ENCODE data around the gene DICER1.

The DICER1 gene

GRCh38 chr14:95146079-95146771, 11.1 kb downstream of the DICER1 start:
- no peaks in the 10 kb centered on the region for H3K36me3 ChIP-seq (replicated peaks; ENCODE audit: insufficient read depth, low read length)
- TF ChIP-seq CTCF (IDR thresholded peaks at IDR 0.05; ENCODE audit: low read length) (no peak), EZH2phosphoT487 (IDR thresholded peaks at IDR 0.05; ENCODE audit: low read length) (no peak), EZH2 (optimal IDR thresholded peaks at IDR 0.05; ENCODE audit: low read depth, low read length) (no peak)
- H3K9me3 ChIP-seq (replicated peaks; ENCODE audit: insufficient read depth, low read length): no peaks in the 10 kb centered on the region
- H2AFZ ChIP-seq (ENCODE audit: low read length): no peak overlapping the region
- no peak overlapping the region for H3K9ac ChIP-seq (ENCODE audit: low read length)
- no peak overlapping the region for H3K4me3 ChIP-seq (ENCODE audit: low read length)
- no peaks in the 10 kb centered on the region for H3K27me3 ChIP-seq (replicated peaks; ENCODE audit: insufficient read depth, low read length)
- H3K79me2 ChIP-seq (ENCODE audit: low read length): peaks cover 88% of the 10 kb centered on the region
- no peaks in the 10 kb centered on the region for H3K4me1 ChIP-seq (ENCODE audit: low read length)
- H4K20me1 ChIP-seq (ENCODE audit: insufficient read depth, low read length): no peaks in the 10 kb centered on the region
- H3K4me2 ChIP-seq (ENCODE audit: low read depth, low read length): no peak overlapping the region
- DNase-seq: no peak
- peaks cover 2% of the 10 kb centered on the region; the same call in 1 of the 2 replicates for H3F3A ChIP-seq (ENCODE audit: insufficient read depth, low read length)
- H3K9me2 ChIP-seq (replicated peaks; ENCODE audit: insufficient read depth, low read length): no peaks in the 10 kb centered on the region
- no peak overlapping the region for H3K27ac ChIP-seq (ENCODE audit: low read length)

GRCh38 chr14:95144849-95145248, 12.5 kb downstream of the DICER1 start:
- TF ChIP-seq EZH2phosphoT487 (IDR thresholded peaks at IDR 0.05; ENCODE audit: low read length): no peak
- TF ChIP-seq CTCF (IDR thresholded peaks at IDR 0.05; ENCODE audit: low read length): no peak
- TF ChIP-seq EZH2 (optimal IDR thresholded peaks at IDR 0.05; ENCODE audit: low read depth, low read length): no peak
- Histone ChIP-seq H3K36me3 (replicated peaks; ENCODE audit: insufficient read depth, low read length) (no peaks in the 10 kb centered on the region), H3K9ac (ENCODE audit: low read length) (no peak overlapping the region; the same call in 1 of the 2 replicates), H3K9me2 (replicated peaks; ENCODE audit: insufficient read depth, low read length) (no peaks in the 10 kb centered on the region), H3K79me2 (ENCODE audit: low read length) (peaks cover 86% of the 10 kb centered on the region), H3K4me3 (ENCODE audit: low read length) (peak overlapping the region; percentile 40; the same call in 1 of the 2 replicates), H2AFZ (ENCODE audit: low read length) (no peak overlapping the region), H3K4me1 (ENCODE audit: low read length) (no peaks in the 10 kb centered on the region), H3F3A (ENCODE audit: insufficient read depth, low read length) (peaks cover 2% of the 10 kb centered on the region; the same call in 1 of the 2 replicates), H3K27me3 (replicated peaks; ENCODE audit: insufficient read depth, low read length) (no peaks in the 10 kb centered on the region), H3K27ac (ENCODE audit: low read length) (peak overlapping the region; percentile 27; the same call in 1 of the 2 replicates), H3K9me3 (replicated peaks; ENCODE audit: insufficient read depth, low read length) (no peaks in the 10 kb centered on the region), H3K4me2 (ENCODE audit: low read depth, low read length) (peak overlapping the region; percentile 54; the same call in 1 of the 2 replicates), H4K20me1 (ENCODE audit: insufficient read depth, low read length) (no peaks in the 10 kb centered on the region)
- DNase-seq: no peak

- H3K36me3 ChIP-seq (replicated peaks; ENCODE audit: insufficient read depth, low read length): no peaks in the 10 kb centered on the region
- peaks cover 2% of the 10 kb centered on the region; the same call in 1 of the 2 replicates for H3F3A ChIP-seq (ENCODE audit: insufficient read depth, low read length)
- peak overlapping the region; percentile 54 for H3K4me2 ChIP-seq (ENCODE audit: low read depth, low read length)
- peaks cover 78% of the 10 kb centered on the region for H3K79me2 ChIP-seq (ENCODE audit: low read length)
- no peaks in the 10 kb centered on the region for H3K9me3 ChIP-seq (replicated peaks; ENCODE audit: insufficient read depth, low read length)
- no peaks in the 10 kb centered on the region for H3K27me3 ChIP-seq (replicated peaks; ENCODE audit: insufficient read depth, low read length)
- no peak for TF ChIP-seq EZH2 (optimal IDR thresholded peaks at IDR 0.05; ENCODE audit: low read depth, low read length)
- TF ChIP-seq EZH2phosphoT487 (IDR thresholded peaks at IDR 0.05; ENCODE audit: low read length): no peak
- TF ChIP-seq CTCF (IDR thresholded peaks at IDR 0.05; ENCODE audit: low read length): no peak
- peak overlapping the region; percentile 18; the same call in 1 of the 2 replicates for H3K9ac ChIP-seq (ENCODE audit: low read length)
- no peak overlapping the region for H2AFZ ChIP-seq (ENCODE audit: low read length)
- no peaks in the 10 kb centered on the region for H4K20me1 ChIP-seq (ENCODE audit: insufficient read depth, low read length)
- H3K9me2 ChIP-seq (replicated peaks; ENCODE audit: insufficient read depth, low read length): no peaks in the 10 kb centered on the region
- DNase-seq: peak; percentile 7
- H3K4me1 ChIP-seq (ENCODE audit: low read length): no peaks in the 10 kb centered on the region
- H3K4me3 ChIP-seq (ENCODE audit: low read length): peak overlapping the region; percentile 40
- peak overlapping the region; percentile 27; the same call in 1 of the 2 replicates for H3K27ac ChIP-seq (ENCODE audit: low read length)
These were observed 13.3 kb downstream of the DICER1 start for GRCh38 chr14:95143808-95144620.

Measured in MM.1S (cell line).